ENCODE results near the gene SBNO2. TPM values are rescaled to one million over a fixed set of nuclear protein-coding genes. Genes with fewer than 3 reads are reported as not detected.

SBNO2 gene
- total RNA-seq, 2 donors from 2014 or later: 65.5 to 77.1 TPM

GRCh38 chr19:1105873-1106840, 67.9 kb downstream of the SBNO2 start:
- no peak for TF ChIP-seq CTCF (IDR thresholded peaks at IDR 0.05)
- DNase-seq: peak; percentile 30
- H3K27ac ChIP-seq: no peak overlapping the region
- no peaks in the 10 kb centered on the region for H3K9me3 ChIP-seq
- H3K4me1 ChIP-seq: peaks cover 22% of the 10 kb centered on the region
- peak overlapping the region in 1 of 2 donors; percentile 43 for H3K9ac ChIP-seq (ENCODE audit: low read depth in 2 of 2, low read length in 2 of 2)
- no peaks in the 10 kb centered on the region for H3K27me3 ChIP-seq
- H3K4me3 ChIP-seq: no peak overlapping the region
- intact Hi-C loops (cut with DNase I): no loop called here
- H3K36me3 ChIP-seq: peaks cover 25% of the 10 kb centered on the region

- Histone ChIP-seq H3K4me3 (peak overlapping the region; percentile 56), H3K36me3 (peaks cover 21% of the 10 kb centered on the region), H3K27ac (peak overlapping the region; percentile 97), H3K9me3 (no peaks in the 10 kb centered on the region), H3K9ac (ENCODE audit: low read depth in 2 of 2, low read length in 2 of 2) (peak overlapping the region; percentile 81 to 95), H3K27me3 (no peaks in the 10 kb centered on the region), H3K4me1 (peaks cover 22% of the 10 kb centered on the region)
- TF ChIP-seq CTCF (IDR thresholded peaks at IDR 0.05): no peak
- intact Hi-C loops (cut with DNase I): no loop called here
- DNase-seq: peak; percentile 55
These were observed 68.8 kb downstream of the SBNO2 start for GRCh38 chr19:1105008-1105872.

GRCh38 chr19:1104311-1105007, 69.6 kb downstream of the SBNO2 start:
- Histone ChIP-seq H3K27me3 (no peaks in the 10 kb centered on the region), H3K27ac (peak overlapping the region; percentile 97), H3K9ac (ENCODE audit: low read depth in 2 of 2, low read length in 2 of 2) (peak overlapping the region; percentile 81 to 95), H3K4me1 (peaks cover 22% of the 10 kb centered on the region), H3K36me3 (peaks cover 21% of the 10 kb centered on the region), H3K9me3 (no peaks in the 10 kb centered on the region), H3K4me3 (peak overlapping the region; percentile 56)
- TF ChIP-seq CTCF (IDR thresholded peaks at IDR 0.05): no peak
- intact Hi-C loops (cut with DNase I): no loop called here
- DNase-seq: peak; percentile 82

- intact Hi-C loops (cut with DNase I): no loop called here
- Histone ChIP-seq H3K4me3 (peak within 1 kb of the TSS; percentile 56), H3K27me3 (no peaks in the 10 kb centered on the region), H3K4me1 (peaks cover 22% of the 10 kb centered on the region), H3K9ac (ENCODE audit: low read depth in 2 of 2, low read length in 2 of 2) (peak within 1 kb of the TSS; percentile 81 to 95), H3K9me3 (no peaks in the 10 kb centered on the region), H3K27ac (peak within 1 kb of the TSS; percentile 97), H3K36me3 (peaks cover 17% of the 10 kb centered on the region)
- DNase-seq: peak; percentile 99
- TF ChIP-seq CTCF (IDR thresholded peaks at IDR 0.05): no peak
These were observed 70.3 kb downstream of the SBNO2 start, which contains the start of gene GPX4 for GRCh38 chr19:1103708-1104310. Gene GPX4, plus strand, starts transcription at chr19:1103994. Its CDS starts 50 bp downstream, at chr19:1104044.

All from colonic mucosa (tissue), 4 donors.